B cell (primary cell): ENCODE results near the gene POU6F1. TPM values are rescaled to one million over a fixed set of nuclear protein-coding genes. Genes with fewer than 3 reads are reported as not detected.

Experiments used
- ATAC-seq: fragments of 200-7000 bp; cut with Tn5 transposase; one replicate; pipeline ENCODE4 v1.10.0; 2021; ENCODE audit warnings: low read depth, mild to moderate bottlenecking, moderate number of reproducible peaks, moderate library complexity
- CTCF ChIA-PET: fragments of 350-600 bp; sonication (Branson Sonifier 250); formaldehyde crosslinking; loops from one replicate; lab custom pipeline; 2021; ENCODE audit warnings: antibody characterized with exemption, inconsistent platforms; lab: Charles Lee
- POLR2A ChIA-PET: fragments of 350-600 bp; sonication (Branson Sonifier 250); formaldehyde crosslinking; loops from one replicate; lab custom pipeline; 2021; ENCODE audit warnings: antibody characterized with exemption; lab: Charles Lee
- DNase-seq: peaks from one replicate; pipeline ENCODE4 v3.0.0; 2013
- H2AFZ ChIP-seq: 2 replicates; pipeline ENCODE4 v1.6.1; 2012; ENCODE audit warnings: mild to moderate bottlenecking, low read depth, low read length; ENCODE audit not compliant: insufficient read depth, poor library complexity, severe bottlenecking
- H3K27ac ChIP-seq, 2 donors: 1 replicate in 1 of 2; 2 replicates in 1 of 2; pipeline ENCODE4 v1.5.1; 2012 to 2013; ENCODE audit warnings: low read length in 2 of 2, mild to moderate bottlenecking in 2 of 2, moderate library complexity in 1 of 2
- H3K27me3 ChIP-seq, 4 experiments: fragments of 200-600 bp in 1 of 4; sonication (generic) in 1 of 4; replicated peaks in 1 of 4; 1 replicate in 2 of 4; 2 replicates in 2 of 4; pipeline versions ENCODE4 v1.6.1 to v1.7.0; 2013 to 2016; ENCODE audit warnings: low read length in 3 of 4, mild to moderate bottlenecking in 2 of 4, mixed read lengths in 1 of 4, moderate library complexity in 1 of 4; ENCODE audit not compliant: insufficient read depth in 4 of 4, control insufficient read depth in 3 of 4; ENCODE audit errors: control extremely low read depth in 1 of 4
- H3K36me3 ChIP-seq, 2 experiments: replicated peaks in 1 of 2; 1 replicate in 1 of 2; 2 replicates in 1 of 2; pipeline versions ENCODE4 v1.6.1 to v1.7.1; 2013; ENCODE audit warnings: low read length in 1 of 2; ENCODE audit not compliant: insufficient read depth in 2 of 2, control insufficient read depth in 1 of 2; ENCODE audit errors: control extremely low read depth in 1 of 2, extremely low read depth in 1 of 2
- H3K4me1 ChIP-seq, 2 donors: fragments of 200-600 bp in 1 of 2; sonication (generic) in 1 of 2; 1 replicate in 1 of 2; 2 replicates in 1 of 2; pipeline versions ENCODE4 v1.5.1 to v1.6.1; 2013 to 2017; ENCODE audit warnings: low read length in 2 of 2; ENCODE audit not compliant: control insufficient read depth in 2 of 2, insufficient read depth in 2 of 2
- H3K4me2 ChIP-seq: replicated peaks from 2 replicates; pipeline ENCODE3; 2012; ENCODE audit warnings: mild to moderate bottlenecking, low read depth, low read length; ENCODE audit not compliant: poor library complexity, severe bottlenecking
- H3K4me3 ChIP-seq, 5 experiments: fragments of 200-600 bp in 1 of 5; sonication (generic) in 1 of 5; 1 replicate in 3 of 5; 2 replicates in 2 of 5; pipeline versions ENCODE4 v1.5.1 to v1.7.0; 2011 to 2016; ENCODE audit warnings: low read length in 4 of 5, mild to moderate bottlenecking in 4 of 5, low read depth in 2 of 5, control low read depth in 1 of 5, moderate library complexity in 1 of 5; ENCODE audit not compliant: insufficient read depth in 1 of 5; ENCODE audit errors: control extremely low read depth in 1 of 5, extremely low read depth in 1 of 5
- H3K79me2 ChIP-seq: fragments of 200-600 bp; sonication (generic); one replicate; pipeline ENCODE4 v1.6.0; 2016; ENCODE audit warnings: low read length; ENCODE audit not compliant: control insufficient read depth, insufficient read depth
- H3K9ac ChIP-seq: fragments of 200-600 bp; sonication (generic); 2 replicates; pipeline ENCODE4 v1.6.1; 2017; ENCODE audit warnings: mild to moderate bottlenecking, low read length, moderate library complexity
- H3K9me3 ChIP-seq, 3 donors: one replicate each; pipeline versions ENCODE4 v1.6.1 to v1.7.1; 2013; ENCODE audit warnings: low read length in 2 of 3; ENCODE audit not compliant: control insufficient read depth in 2 of 3, insufficient read depth in 1 of 3; ENCODE audit errors: control extremely low read depth in 1 of 3
- H4K20me1 ChIP-seq: 2 replicates; pipeline ENCODE4 v1.6.0; 2012; ENCODE audit warnings: mild to moderate bottlenecking, low read length; ENCODE audit not compliant: insufficient read depth, control insufficient read depth, poor library complexity, severe bottlenecking
- H3K27ac Mint-ChIP-seq: one replicate; pipeline ENCODE4 v1.8.0; 2021; ENCODE audit warnings: mixed read lengths
- H3K27me3 Mint-ChIP-seq: one replicate; pipeline ENCODE4 v1.8.0; 2021; ENCODE audit warnings: mixed read lengths
- H3K4me1 Mint-ChIP-seq: one replicate; pipeline ENCODE4 v1.8.0; 2021; ENCODE audit warnings: mixed read lengths
- H3K4me3 Mint-ChIP-seq: one replicate; pipeline ENCODE4 v1.8.0; 2021; ENCODE audit warnings: mixed read lengths
- H3K9me3 Mint-ChIP-seq: one replicate; pipeline ENCODE4 v1.8.0; 2022; ENCODE audit warnings: mixed read lengths; ENCODE audit not compliant: insufficient read depth
- CTCF ChIP-seq: fragments of 200-600 bp; IDR thresholded peaks from one replicate; pipeline ENCODE4 v1.8.0; 2022; ENCODE audit warnings: antibody characterized with exemption, mild to moderate bottlenecking
- EZH2 ChIP-seq: IDR thresholded peaks from 2 replicates; pipeline ENCODE4 v1.6.1; 2012; ENCODE audit warnings: borderline replicate concordance, low read depth, mild to moderate bottlenecking, moderate library complexity, low read length; ENCODE audit not compliant: insufficient read depth, poor library complexity, severe bottlenecking
- WGBS: methylation state at CpG from one replicate; pipeline ENCODE4 v1.1.5; 2013; ENCODE audit warnings: missing lambda C conversion rate; ENCODE audit not compliant: insufficient coverage; 5-methylcytosine and 5-hydroxymethylcytosine counted together
- intact Hi-C: fragments of 100-400 bp; cut with micrococcal nuclease; formaldehyde crosslinking; loops from one replicate; pipeline ENCODE4 v1.10.0; 2022
- polyA plus RNA-seq: library from polyadenylated mRNA; depleted of rRNA; stranded (reverse); fragments of >200 nt; gene quantifications from 2 replicates; pipeline ENCODE4 v1.2.3, GENCODE V29; 2012
- total RNA-seq, 2 donors: library from RNA; stranded (reverse); fragments of 120-200 nt in 1 of 2; gene quantifications; 1 replicate in 1 of 2; 2 replicates in 1 of 2; pipeline versions ENCODE4 v1.2.3 to v1.2.4, GENCODE V29; 2013 to 2022

Gene POU6F1
- total and polyA plus RNA-seq, 2 donors (not counting 1 experiment from before 2014, with no cell fraction given): 27.7 to 62.6 TPM

GRCh38 chr12:51238510-51239334, 20.9 kb upstream of the POU6F1 start, which contains the start of gene DAZAP2:
Gene DAZAP2, plus strand, starts transcription at chr12:51238826. Its CDS starts 82 bp downstream, at chr12:51238908.
- no peaks in the 10 kb centered on the region for H3K9me3 ChIP-seq
- H3K9ac ChIP-seq: peak within 1 kb of the TSS; percentile 100
- H3K27ac ChIP-seq: peak within 1 kb of the TSS; percentile 100
- peak within 1 kb of the TSS; percentile 69 to 100 (median 100) for H3K4me3 ChIP-seq
- peak within 1 kb of the TSS; percentile 72 for H2AFZ ChIP-seq
- TF ChIP-seq EZH2 (no peak), CTCF (peak; percentile 31)
- H4K20me1 ChIP-seq: peaks cover 39% of the 10 kb centered on the region
- peaks cover 27% of the 10 kb centered on the region for H3K79me2 ChIP-seq
- WGBS: under 1% methylated on average over 66 of the region's 70 CpGs
- Mint-ChIP-seq H3K27ac (peak within 1 kb of the TSS; percentile 100), H3K4me1 (peaks cover 40% of the 10 kb centered on the region), H3K9me3 (no peaks in the 10 kb centered on the region), H3K27me3 (no peaks in the 10 kb centered on the region), H3K4me3 (peak within 1 kb of the TSS; percentile 93)
- H3K27me3 ChIP-seq: no peaks in the 10 kb centered on the region
- peak within 1 kb of the TSS; percentile 76 for H3K4me2 ChIP-seq
- intact Hi-C loops: loop anchor here (1.0 to 5.0 kb wide), 7 partner anchors 20 to 191 kb away; partner anchors contain the start of genes BIN2, CSRNP2, POU6F1 and SMAGP
- POLR2A ChIA-PET: interaction anchor here (0.5 to 3.4 kb wide), 21 partner anchors 9 to 1841 kb away, joined by 3 to 70 read pairs (median 4); partner anchors contain the start of genes ATF1, BIN2, COX14 and CSRNP2
- ATAC-seq (peak; percentile 92), DNase-seq (peak; percentile 98)
- H3K4me1 ChIP-seq: peaks cover 24 to 34% of the 10 kb centered on the region in 2 donors
- H3K36me3 ChIP-seq: peaks cover 2 to 34% of the 10 kb centered on the region in 2 experiments
- CTCF ChIA-PET: interaction anchor here (0.6 to 2.8 kb wide), 11 partner anchors 10 to 474 kb away, joined by 3 to 20 read pairs (median 3); partner anchors contain the start of genes CSRNP2, POU6F1 and SMAGP
